ENCODE data around the gene C3orf33. TPM values are rescaled to one million over a fixed set of nuclear protein-coding genes. Genes with fewer than 3 reads are reported as not detected.

Gene C3orf33
- total and polyA plus RNA-seq, 9 of the 15 experiments (the other 6 are each of a cell fraction or from before 2014, with no cell fraction given), result 4.1 to 10.2 (median 6.0) TPM

DNA sequence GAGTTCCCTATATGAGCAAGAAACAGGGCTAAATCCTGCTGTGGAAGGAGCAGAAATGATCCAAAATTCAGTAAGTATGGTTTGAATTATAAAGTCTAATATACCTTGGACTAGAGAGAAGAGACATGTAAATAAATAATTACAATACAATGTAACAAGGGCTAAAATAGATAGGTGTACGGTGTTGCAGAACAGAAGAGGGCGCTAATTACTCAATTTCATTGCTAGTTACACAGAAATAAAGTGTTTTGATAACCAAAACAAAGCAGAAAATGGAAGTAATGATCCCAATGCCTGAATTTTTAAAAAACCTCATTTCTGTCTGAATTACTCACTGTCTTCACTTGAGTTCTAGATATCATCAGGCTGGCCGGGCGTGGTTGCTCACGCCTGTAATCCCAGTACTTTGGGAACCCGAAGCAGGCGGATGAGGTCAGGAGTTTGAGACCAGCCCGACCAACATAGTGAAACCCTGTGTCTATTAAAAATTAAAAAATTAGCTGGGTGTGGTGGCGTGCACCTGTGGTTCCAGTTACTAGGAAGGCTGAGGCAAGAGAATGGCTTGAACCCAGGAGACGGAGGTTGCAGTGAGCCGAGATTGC is 52.9 kb downstream of the C3orf33 start (continued):
- TF ChIP-seq SRSF1 (IDR thresholded peaks at IDR 0.05; ENCODE audit: low read depth, low read length) (no peak), ZNF347 (CRISPR knock-in tag; IDR thresholded peaks at IDR 0.05; ENCODE audit: low read depth) (no peak), ZKSCAN3 (CRISPR knock-in tag; IDR thresholded peaks at IDR 0.05) (no peak), ATF7 (IDR thresholded peaks at IDR 0.05) (0 out of 2 replicates have a peak, but pooled peaks have one; percentile 10), JUN (IDR thresholded peaks at IDR 0.05; ENCODE audit: borderline replicate concordance, low read depth, low read length) (no peak), JUN (CRISPR knock-in tag; IDR thresholded peaks at IDR 0.05; ENCODE audit: borderline replicate concordance) (no peak), HOXB6 (CRISPR knock-in tag; IDR thresholded peaks at IDR 0.05; ENCODE audit: borderline replicate concordance) (no peak), HDAC3 (IDR thresholded peaks at IDR 0.05; ENCODE audit: borderline replicate concordance, partially characterized antibody) (no peak), MYBL2 (IDR thresholded peaks at IDR 0.05; ENCODE audit: low read depth) (no peak), MYBL2 (CRISPR knock-in tag; IDR thresholded peaks at IDR 0.05; ENCODE audit: borderline replicate concordance) (no peak), ZNF79 (CRISPR knock-in tag; IDR thresholded peaks at IDR 0.05; ENCODE audit: low read depth) (no peak), BMI1 (IDR thresholded peaks at IDR 0.05; ENCODE audit: low read length) (no peak), RCOR1 (IDR thresholded peaks at IDR 0.05; ENCODE audit: borderline replicate concordance in 1 of 2, low read depth in 2 of 2, low read length in 2 of 2) (no peak), NR2C1 (IDR thresholded peaks at IDR 0.05) (no peak), NR2C1 (tag; IDR thresholded peaks at IDR 0.05) (no peak), CBX5 (IDR thresholded peaks at IDR 0.05; ENCODE audit: borderline replicate concordance, low read depth) (no peak), ATF1 (CRISPR knock-in tag; IDR thresholded peaks at IDR 0.05) (no peak), ATF1 (tag; IDR thresholded peaks at IDR 0.05) (no peak), POLR2H (tag; IDR thresholded peaks at IDR 0.05; ENCODE audit: low read depth) (no peak), ZNF282 (CRISPR knock-in tag; IDR thresholded peaks at IDR 0.05) (no peak), ZNF3 (CRISPR knock-in tag; IDR thresholded peaks at IDR 0.05) (no peak)
- TF ChIP-seq, protein P1, sequence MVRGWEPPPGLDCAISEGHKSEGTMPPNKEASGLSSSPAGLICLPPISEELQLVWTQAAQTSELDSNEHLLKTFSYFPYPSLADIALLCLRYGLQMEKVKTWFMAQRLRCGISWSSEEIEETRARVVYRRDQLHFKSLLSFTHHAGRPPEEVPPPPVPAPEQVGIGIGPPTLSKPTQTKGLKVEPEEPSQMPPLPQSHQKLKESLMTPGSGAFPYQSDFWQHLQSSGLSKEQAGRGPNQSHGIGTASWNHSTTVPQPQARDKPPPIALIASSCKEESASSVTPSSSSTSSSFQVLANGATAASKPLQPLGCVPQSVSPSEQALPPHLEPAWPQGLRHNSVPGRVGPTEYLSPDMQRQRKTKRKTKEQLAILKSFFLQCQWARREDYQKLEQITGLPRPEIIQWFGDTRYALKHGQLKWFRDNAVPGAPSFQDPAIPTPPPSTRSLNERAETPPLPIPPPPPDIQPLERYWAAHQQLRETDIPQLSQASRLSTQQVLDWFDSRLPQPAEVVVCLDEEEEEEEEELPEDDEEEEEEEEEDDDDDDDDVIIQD (CRISPR knock-in tag; IDR thresholded peaks at IDR 0.05), result no peak
- TF ChIP-seq, protein P2, sequence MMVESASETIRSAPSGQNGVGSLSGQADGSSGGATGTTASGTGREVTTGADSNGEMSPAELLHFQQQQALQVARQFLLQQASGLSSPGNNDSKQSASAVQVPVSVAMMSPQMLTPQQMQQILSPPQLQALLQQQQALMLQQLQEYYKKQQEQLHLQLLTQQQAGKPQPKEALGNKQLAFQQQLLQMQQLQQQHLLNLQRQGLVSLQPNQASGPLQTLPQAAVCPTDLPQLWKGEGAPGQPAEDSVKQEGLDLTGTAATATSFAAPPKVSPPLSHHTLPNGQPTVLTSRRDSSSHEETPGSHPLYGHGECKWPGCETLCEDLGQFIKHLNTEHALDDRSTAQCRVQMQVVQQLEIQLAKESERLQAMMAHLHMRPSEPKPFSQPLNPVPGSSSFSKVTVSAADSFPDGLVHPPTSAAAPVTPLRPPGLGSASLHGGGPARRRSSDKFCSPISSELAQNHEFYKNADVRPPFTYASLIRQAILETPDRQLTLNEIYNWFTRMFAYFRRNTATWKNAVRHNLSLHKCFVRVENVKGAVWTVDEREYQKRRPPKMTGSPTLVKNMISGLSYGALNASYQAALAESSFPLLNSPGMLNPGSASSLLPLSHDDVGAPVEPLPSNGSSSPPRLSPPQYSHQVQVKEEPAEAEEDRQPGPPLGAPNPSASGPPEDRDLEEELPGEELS (CRISPR knock-in tag; IDR thresholded peaks at IDR 0.05; ENCODE audit: borderline replicate concordance), result no peak
- TF ChIP-seq, protein P3, sequence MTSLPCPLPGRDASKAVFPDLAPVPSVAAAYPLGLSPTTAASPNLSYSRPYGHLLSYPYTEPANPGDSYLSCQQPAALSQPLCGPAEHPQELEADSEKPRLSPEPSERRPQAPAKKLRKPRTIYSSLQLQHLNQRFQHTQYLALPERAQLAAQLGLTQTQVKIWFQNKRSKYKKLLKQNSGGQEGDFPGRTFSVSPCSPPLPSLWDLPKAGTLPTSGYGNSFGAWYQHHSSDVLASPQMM (CRISPR knock-in tag; IDR thresholded peaks at IDR 0.05), result no peak
- TF ChIP-seq, protein P4, sequence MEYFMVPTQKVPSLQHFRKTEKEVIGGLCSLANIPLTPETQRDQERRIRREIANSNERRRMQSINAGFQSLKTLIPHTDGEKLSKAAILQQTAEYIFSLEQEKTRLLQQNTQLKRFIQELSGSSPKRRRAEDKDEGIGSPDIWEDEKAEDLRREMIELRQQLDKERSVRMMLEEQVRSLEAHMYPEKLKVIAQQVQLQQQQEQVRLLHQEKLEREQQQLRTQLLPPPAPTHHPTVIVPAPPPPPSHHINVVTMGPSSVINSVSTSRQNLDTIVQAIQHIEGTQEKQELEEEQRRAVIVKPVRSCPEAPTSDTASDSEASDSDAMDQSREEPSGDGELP (CRISPR knock-in tag; IDR thresholded peaks at IDR 0.05; ENCODE audit: borderline replicate concordance), result no peak
